H1 (cell line): Measurements from ENCODE around the gene PLEKHM3.

Experiments used
- CREB1 ChIP-seq: IDR thresholded peaks from 2 replicates; pipeline ENCODE4 v1.6.1; 2012; ENCODE audit warnings: inconsistent platforms
- EZH2 ChIP-seq: fragments of 200-600 bp; sonication (generic); IDR thresholded peaks from 2 replicates; pipeline ENCODE4 v1.7.1; 2012; ENCODE audit warnings: low read depth, mild to moderate bottlenecking, moderate library complexity, low read length, inconsistent platforms; ENCODE audit not compliant: severe bottlenecking
- GTF2F1 ChIP-seq: IDR thresholded peaks from 2 replicates; pipeline ENCODE4 v1.6.1; 2012; ENCODE audit warnings: low read depth, low read length, improper control_type of control experiment, borderline replicate concordance
- HDAC2 ChIP-seq, 2 experiments: fragments of 300-600 bp in 1 of 2; sonication (generic) in 1 of 2; IDR thresholded peaks; 2 replicates each; pipeline ENCODE4 v1.6.1; 2011 to 2012; ENCODE audit warnings: low read depth in 2 of 2, low read length in 2 of 2, mild to moderate bottlenecking in 2 of 2, moderate library complexity in 2 of 2, borderline replicate concordance in 1 of 2, inconsistent platforms in 1 of 2
- POLR2A ChIP-seq, 2 experiments: IDR thresholded peaks; 1 replicate in 1 of 2; 2 replicates in 1 of 2; pipeline ENCODE4 v1.6.1; 2011; ENCODE audit warnings: low read depth in 2 of 2, low read length in 2 of 2, mild to moderate bottlenecking in 2 of 2; ENCODE audit errors: control extremely low read depth in 1 of 2
- POU5F1 ChIP-seq: IDR thresholded peaks from 2 replicates; pipeline ENCODE4 v1.6.1; 2011; ENCODE audit warnings: low read depth, mild to moderate bottlenecking, low read length, moderate library complexity
- RBBP5 ChIP-seq: IDR thresholded peaks from 2 replicates; pipeline ENCODE4 v1.7.1; 2012; ENCODE audit warnings: low read depth, mild to moderate bottlenecking, inconsistent platforms, low read length, moderate library complexity, borderline replicate concordance
- SIRT6 ChIP-seq: IDR thresholded peaks from one replicate; pipeline ENCODE4 v1.7.1; 2012; ENCODE audit warnings: low read length, inconsistent platforms
- YY1 ChIP-seq: IDR thresholded peaks from 2 replicates; pipeline ENCODE4 v1.6.1; 2011; ENCODE audit warnings: low read depth, mild to moderate bottlenecking, low read length
- TF ChIP-seq, protein P1 (sequence below): IDR thresholded peaks from 2 replicates; pipeline ENCODE4 v1.6.1; 2012; ENCODE audit warnings: inconsistent platforms
- TF ChIP-seq, protein P2 (sequence below): IDR thresholded peaks from 2 replicates; pipeline ENCODE4 v1.6.1; 2011; ENCODE audit warnings: low read length, improper control_type of control experiment
- TF ChIP-seq, protein P3 (sequence below), 3 experiments: IDR thresholded peaks; 1 replicate in 2 of 3; 2 replicates in 1 of 3; pipeline versions ENCODE4 v1.5.1 to v1.6.1; 2011; ENCODE audit warnings: low read length in 3 of 3, mild to moderate bottlenecking in 3 of 3, inconsistent platforms in 2 of 3, low read depth in 1 of 3, moderate library complexity in 1 of 3; ENCODE audit not compliant: insufficient read depth in 1 of 3; ENCODE audit errors: control extremely low read depth in 1 of 3

- TF ChIP-seq, protein P1, sequence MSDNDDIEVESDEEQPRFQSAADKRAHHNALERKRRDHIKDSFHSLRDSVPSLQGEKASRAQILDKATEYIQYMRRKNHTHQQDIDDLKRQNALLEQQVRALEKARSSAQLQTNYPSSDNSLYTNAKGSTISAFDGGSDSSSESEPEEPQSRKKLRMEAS, result no peak
- TF ChIP-seq RBBP5 (no peak), EZH2 (no peak), POLR2A (IDR thresholded peaks at IDR 0.05; ENCODE audit: control extremely low read depth in 1 of 2, low read depth in 2 of 2, low read length in 2 of 2) (no peak), HDAC2 (IDR thresholded peaks at IDR 0.05; ENCODE audit: borderline replicate concordance in 1 of 2, low read depth in 2 of 2, low read length in 2 of 2) (no peak), GTF2F1 (no peak), SIRT6 (no peak), YY1 (no peak), POU5F1 (no peak), CREB1 (no peak)
- TF ChIP-seq, protein P2, sequence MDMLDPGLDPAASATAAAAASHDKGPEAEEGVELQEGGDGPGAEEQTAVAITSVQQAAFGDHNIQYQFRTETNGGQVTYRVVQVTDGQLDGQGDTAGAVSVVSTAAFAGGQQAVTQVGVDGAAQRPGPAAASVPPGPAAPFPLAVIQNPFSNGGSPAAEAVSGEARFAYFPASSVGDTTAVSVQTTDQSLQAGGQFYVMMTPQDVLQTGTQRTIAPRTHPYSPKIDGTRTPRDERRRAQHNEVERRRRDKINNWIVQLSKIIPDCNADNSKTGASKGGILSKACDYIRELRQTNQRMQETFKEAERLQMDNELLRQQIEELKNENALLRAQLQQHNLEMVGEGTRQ, result no peak
- TF ChIP-seq, protein P3, sequence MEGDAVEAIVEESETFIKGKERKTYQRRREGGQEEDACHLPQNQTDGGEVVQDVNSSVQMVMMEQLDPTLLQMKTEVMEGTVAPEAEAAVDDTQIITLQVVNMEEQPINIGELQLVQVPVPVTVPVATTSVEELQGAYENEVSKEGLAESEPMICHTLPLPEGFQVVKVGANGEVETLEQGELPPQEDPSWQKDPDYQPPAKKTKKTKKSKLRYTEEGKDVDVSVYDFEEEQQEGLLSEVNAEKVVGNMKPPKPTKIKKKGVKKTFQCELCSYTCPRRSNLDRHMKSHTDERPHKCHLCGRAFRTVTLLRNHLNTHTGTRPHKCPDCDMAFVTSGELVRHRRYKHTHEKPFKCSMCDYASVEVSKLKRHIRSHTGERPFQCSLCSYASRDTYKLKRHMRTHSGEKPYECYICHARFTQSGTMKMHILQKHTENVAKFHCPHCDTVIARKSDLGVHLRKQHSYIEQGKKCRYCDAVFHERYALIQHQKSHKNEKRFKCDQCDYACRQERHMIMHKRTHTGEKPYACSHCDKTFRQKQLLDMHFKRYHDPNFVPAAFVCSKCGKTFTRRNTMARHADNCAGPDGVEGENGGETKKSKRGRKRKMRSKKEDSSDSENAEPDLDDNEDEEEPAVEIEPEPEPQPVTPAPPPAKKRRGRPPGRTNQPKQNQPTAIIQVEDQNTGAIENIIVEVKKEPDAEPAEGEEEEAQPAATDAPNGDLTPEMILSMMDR (IDR thresholded peaks at IDR 0.05; ENCODE audit: control extremely low read depth in 1 of 3, insufficient read depth in 1 of 3, low read depth in 1 of 3, low read length in 3 of 3), result no peak
Measured at GRCh38 chr2:207871506-207871905, 153.8 kb downstream of the PLEKHM3 start.
